ENCODE results near the gene ZNF729. TPM values are rescaled to one million over a fixed set of nuclear protein-coding genes. Genes with fewer than 3 reads are reported as not detected.

The ZNF729 gene
- total and polyA plus RNA-seq, 10 of the 15 experiments (the other 5 are each of a cell fraction or from before 2014, with no cell fraction given): not detected

DNA sequence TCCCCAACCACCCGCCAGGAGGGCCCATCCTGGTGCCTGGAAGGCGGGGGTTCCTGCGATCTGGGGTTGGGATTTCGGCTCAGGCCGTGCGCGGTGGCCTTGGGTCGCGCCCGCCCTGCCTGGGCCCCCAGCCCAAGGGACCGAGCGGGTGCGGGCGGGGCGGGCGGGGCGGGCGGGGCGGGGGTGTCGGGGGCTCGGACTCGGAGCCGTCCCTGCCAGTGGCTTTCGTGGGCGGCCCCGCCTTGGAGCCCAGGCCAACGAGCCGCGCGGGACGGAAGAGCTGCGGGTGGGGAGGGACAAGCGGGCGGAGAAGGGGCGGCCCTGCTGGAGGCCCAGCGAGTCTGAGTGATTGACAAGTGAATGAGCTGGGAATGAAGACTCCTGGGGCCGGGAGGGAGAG is 24.6 kb upstream of the ZNF729 start:
- Histone ChIP-seq H2AFZ (ENCODE audit: control insufficient read depth, low read depth, low read length) (no peak overlapping the region), H3K4me3 (no peak overlapping the region), H3K4me1 (ENCODE audit: control insufficient read depth, insufficient read depth, low read length) (no peaks in the 10 kb centered on the region), H3K27ac (ENCODE audit: control insufficient read depth, insufficient read depth) (no peak overlapping the region), H3K9ac (ENCODE audit: control insufficient read depth, insufficient read depth, low read length) (no peak overlapping the region), H3K36me3 (ENCODE audit: control insufficient read depth in 2 of 2, insufficient read depth in 2 of 2, low read length in 1 of 2) (no peaks in the 10 kb centered on the region), H4K20me1 (ENCODE audit: control insufficient read depth, insufficient read depth) (no peaks in the 10 kb centered on the region), H3K79me2 (ENCODE audit: control insufficient read depth, insufficient read depth, low read length) (no peaks in the 10 kb centered on the region), H3K27me3 (replicated peaks in 1 of 2; ENCODE audit: control insufficient read depth in 2 of 2, insufficient read depth in 2 of 2, low read length in 1 of 2) (no peaks in the 10 kb centered on the region), H3K9me3 (replicated peaks; ENCODE audit: control insufficient read depth, insufficient read depth, low read length) (no peaks in the 10 kb centered on the region; the same call in 2 of the 3 replicates), H3K4me2 (ENCODE audit: control insufficient read depth, insufficient read depth) (no peak overlapping the region)
- no TSS peak for BruUV-seq (replicated peaks)
- ATAC-seq: no peak
- POLR2A ChIA-PET: no interaction called here
- DNase-seq (ENCODE audit: low read depth, low spot score): no peak
- RAD21 ChIA-PET (ENCODE audit: unreplicated experiment): no interaction called here
- 69% methylated on average over 15 of the region's 37 CpGs for WGBS (ENCODE audit: insufficient coverage, insufficient replicate concordance, low lambda C conversion rate, missing lambda C conversion rate)
- SMC1A ChIA-PET (ENCODE audit: uncharacterized antibody, unreplicated experiment): no interaction called here
- intact Hi-C loops (cut with micrococcal nuclease; ENCODE audit: unreplicated experiment): no loop called here
- CTCF ChIA-PET: no interaction called here
- TF ChIP-seq SIX5 (IDR thresholded peaks at IDR 0.05; ENCODE audit: low read depth, low read length, severe bottlenecking) (no peak), RBBP5 (conservative IDR thresholded peaks at IDR 0.05) (no peak), RFX5 (IDR thresholded peaks at IDR 0.05; ENCODE audit: low read depth, low read length) (no peak), SIN3A (IDR thresholded peaks at IDR 0.05; ENCODE audit: low read depth, low read length) (no peak), IKZF1 (conservative IDR thresholded peaks at IDR 0.05) (no peak), CHD4 (IDR thresholded peaks at IDR 0.05) (no peak), RCOR1 (conservative IDR thresholded peaks at IDR 0.05; ENCODE audit: low read depth, low read length) (no peak), ZNF384 (IDR thresholded peaks at IDR 0.05; ENCODE audit: borderline replicate concordance, low read depth, low read length) (no peak), HDAC2 (IDR thresholded peaks at IDR 0.05) (no peak), TCF3 (IDR thresholded peaks at IDR 0.05; ENCODE audit: borderline replicate concordance, insufficient read depth, low read depth, low read length) (no peak), ZNF687 (IDR thresholded peaks at IDR 0.05) (no peak), ZBTB4 (CRISPR knock-in tag; IDR thresholded peaks at IDR 0.05) (no peak)
- TF ChIP-seq, protein P1, sequence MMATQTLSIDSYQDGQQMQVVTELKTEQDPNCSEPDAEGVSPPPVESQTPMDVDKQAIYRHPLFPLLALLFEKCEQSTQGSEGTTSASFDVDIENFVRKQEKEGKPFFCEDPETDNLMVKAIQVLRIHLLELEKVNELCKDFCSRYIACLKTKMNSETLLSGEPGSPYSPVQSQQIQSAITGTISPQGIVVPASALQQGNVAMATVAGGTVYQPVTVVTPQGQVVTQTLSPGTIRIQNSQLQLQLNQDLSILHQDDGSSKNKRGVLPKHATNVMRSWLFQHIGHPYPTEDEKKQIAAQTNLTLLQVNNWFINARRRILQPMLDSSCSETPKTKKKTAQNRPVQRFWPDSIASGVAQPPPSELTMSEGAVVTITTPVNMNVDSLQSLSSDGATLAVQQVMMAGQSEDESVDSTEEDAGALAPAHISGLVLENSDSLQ (IDR thresholded peaks at IDR 0.05): no peak
- no peak for FAIRE-seq
- in situ Hi-C loops (cut with MboI): no loop called here
